ENCODE data around the gene C11orf16. TPM values are rescaled to one million over a fixed set of nuclear protein-coding genes. Genes with fewer than 3 reads are reported as not detected.
A peak's percentile ranks its signal among the peaks of the same experiment; 100 is the strongest.

The C11orf16 gene
- total and polyA plus RNA-seq, 3 donors from 2014 or later: 1.4 to 5.9 (median 1.7) TPM

GRCh38 chr11:8911029-8911823, 21.5 kb downstream of the C11orf16 start, which contains the start of gene AKIP1:
Gene AKIP1, plus strand, starts transcription at chr11:8911189. Its CDS starts 261 bp downstream, at chr11:8911450.
- H3K4me3 ChIP-seq: peak within 1 kb of the TSS; percentile 94 to 98
- 1% methylated on average over 20 to 52 of the region's 68 CpGs for WGBS, 2 donors
- DNase-seq: peak; percentile 96

DNA sequence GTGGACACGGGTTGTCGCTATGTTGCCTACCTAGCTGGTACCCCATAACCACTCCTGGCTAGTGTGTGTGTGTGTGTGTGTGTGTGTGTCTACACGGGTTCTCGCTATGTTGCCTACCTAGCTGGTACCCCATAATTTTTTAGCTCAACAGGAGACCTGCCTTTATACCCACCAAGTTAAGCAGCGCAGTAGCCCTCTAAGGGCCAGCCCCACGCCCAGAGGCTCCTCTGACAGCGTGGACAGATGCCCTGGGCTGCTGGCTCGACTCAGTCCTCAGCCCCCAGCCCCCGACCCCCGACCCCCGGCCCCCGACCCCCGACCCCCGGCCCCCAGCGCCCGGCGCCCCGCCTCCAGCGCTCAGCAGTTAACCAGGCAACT, 22.1 kb downstream of the C11orf16 start:
- Histone ChIP-seq H3K4me1 (peaks cover 22% of the 10 kb centered on the region), H3K9me3 (no peaks in the 10 kb centered on the region), H3K4me3 (peak overlapping the region; percentile 94 to 98), H3K27me3 (no peaks in the 10 kb centered on the region), H3K36me3 (ENCODE audit: low read depth, missing control alignments) (no peaks in the 10 kb centered on the region), H3K27ac (peak overlapping the region; percentile 95 to 98)
- TF ChIP-seq POLR2A (IDR thresholded peaks at IDR 0.05) (no peak), CTCF (IDR thresholded peaks at IDR 0.05) (no peak)
- DNase-seq: no peak
- 0% methylated on average over 2 to 7 of the region's 19 CpGs for WGBS, 2 donors
- intact Hi-C loops (cut with DNase I; ENCODE audit: low total_unique reads): loop anchor here (5.0 kb wide), 1 partner anchor 228 kb away; the partner anchor contains the start of genes RPL27A and TRIM66

More at GRCh38 chr11:8911029-8911823, 21.5 kb downstream of the C11orf16 start, which contains the start of gene AKIP1:
- TF ChIP-seq CTCF (IDR thresholded peaks at IDR 0.05) (no peak), POLR2A (IDR thresholded peaks at IDR 0.05) (no peak)
- no peaks in the 10 kb centered on the region for H3K27me3 ChIP-seq
- peaks cover 22% of the 10 kb centered on the region for H3K4me1 ChIP-seq
- peak within 1 kb of the TSS; percentile 95 to 98 for H3K27ac ChIP-seq
- no peaks in the 10 kb centered on the region for H3K9me3 ChIP-seq
- intact Hi-C loops (cut with DNase I; ENCODE audit: low total_unique reads): loop anchor here (5.0 kb wide), 1 partner anchor 229 kb away; the partner anchor contains the start of genes RPL27A and TRIM66
- H3K36me3 ChIP-seq (ENCODE audit: low read depth, missing control alignments): no peaks in the 10 kb centered on the region

GRCh38 chr11:8908099-8908498, 24.6 kb downstream of the C11orf16 start:
- no peak overlapping the region for H3K27ac ChIP-seq

GRCh38 chr11:8907116-8907515, 25.6 kb downstream of the C11orf16 start:
- Histone ChIP-seq H3K27ac (no peak overlapping the region), H3K9me3 (no peaks in the 10 kb centered on the region), H3K27me3 (no peaks in the 10 kb centered on the region), H3K36me3 (ENCODE audit: low read depth, missing control alignments) (no peaks in the 10 kb centered on the region), H3K4me1 (peaks cover under 1% of the 10 kb centered on the region), H3K4me3 (no peak overlapping the region)
- no peak for DNase-seq
- TF ChIP-seq POLR2A (IDR thresholded peaks at IDR 0.05): no peak
- no peak for TF ChIP-seq CTCF (IDR thresholded peaks at IDR 0.05)
- 88% methylated on average over 1 of the region's 1 CpG for WGBS, 2 donors
- intact Hi-C loops (cut with DNase I; ENCODE audit: low total_unique reads): no loop called here

More at GRCh38 chr11:8908099-8908498, 24.6 kb downstream of the C11orf16 start:
- intact Hi-C loops (cut with DNase I; ENCODE audit: low total_unique reads): no loop called here
- H3K4me3 ChIP-seq: no peak overlapping the region
- no peaks in the 10 kb centered on the region for H3K27me3 ChIP-seq
- TF ChIP-seq CTCF (IDR thresholded peaks at IDR 0.05) (no peak), POLR2A (IDR thresholded peaks at IDR 0.05) (no peak)
- H3K9me3 ChIP-seq: no peaks in the 10 kb centered on the region
- H3K36me3 ChIP-seq (ENCODE audit: low read depth, missing control alignments): no peaks in the 10 kb centered on the region
- no peak for DNase-seq
- H3K4me1 ChIP-seq: peaks cover 6% of the 10 kb centered on the region
